Hepatocyte (in vitro differentiated cells): ENCODE data around the gene LCLAT1. TPM values are rescaled to one million over a fixed set of nuclear protein-coding genes. Genes with fewer than 3 reads are reported as not detected.

Experiments used
- DNase-seq: peaks from one replicate; pipeline ENCODE4 v3.0.0-alpha.2; 2016; ENCODE audit warnings: low spot score
- H2AFZ ChIP-seq: fragments of 200-600 bp; sonication (generic); 2 replicates; pipeline ENCODE4 v1.6.0; 2016; ENCODE audit warnings: antibody characterized with exemption, mild to moderate bottlenecking
- H3K27ac ChIP-seq: fragments of 200-600 bp; sonication (generic); 2 replicates; pipeline ENCODE4 v1.5.1; 2016; ENCODE audit warnings: mild to moderate bottlenecking
- H3K27me3 ChIP-seq: fragments of 200-600 bp; sonication (generic); 2 replicates; pipeline ENCODE4 v1.6.1; 2016
- H3K36me3 ChIP-seq: fragments of 200-600 bp; sonication (generic); replicated peaks from 2 replicates; pipeline ENCODE4 v1.5.1; 2016; ENCODE audit warnings: low read depth; ENCODE audit not compliant: insufficient read depth
- H3K4me1 ChIP-seq: fragments of 200-600 bp; sonication (generic); 2 replicates; pipeline ENCODE4 v1.5.1; 2016; ENCODE audit warnings: mild to moderate bottlenecking, moderate library complexity; ENCODE audit not compliant: insufficient read depth
- H3K4me2 ChIP-seq: fragments of 200-600 bp; sonication (generic); 2 replicates; pipeline ENCODE4 v1.6.0; 2016
- H3K4me3 ChIP-seq: fragments of 200-600 bp; sonication (generic); 2 replicates; pipeline ENCODE4 v1.5.1; 2016; ENCODE audit warnings: mild to moderate bottlenecking
- H3K79me2 ChIP-seq: fragments of 200-600 bp; sonication (generic); 2 replicates; pipeline ENCODE4 v1.6.0; 2017; ENCODE audit warnings: mild to moderate bottlenecking
- H3K9me2 ChIP-seq: fragments of 200-600 bp; sonication (generic); replicated peaks from 2 replicates; pipeline ENCODE4 v1.6.0; 2017; ENCODE audit warnings: mild to moderate bottlenecking; ENCODE audit not compliant: insufficient read depth
- H3K9me3 ChIP-seq: fragments of 200-600 bp; sonication (generic); 2 replicates; pipeline ENCODE4 v1.5.1; 2016; ENCODE audit warnings: low read depth, mild to moderate bottlenecking
- H4K20me1 ChIP-seq: fragments of 200-600 bp; sonication (generic); 2 replicates; pipeline ENCODE4 v1.6.0; 2016; ENCODE audit warnings: mild to moderate bottlenecking; ENCODE audit not compliant: insufficient read depth, poor library complexity, severe bottlenecking
- EZH2 ChIP-seq: fragments of 200-600 bp; sonication (generic); IDR thresholded peaks from 2 replicates; pipeline ENCODE4 v1.6.1; 2016; ENCODE audit warnings: antibody characterized with exemption, mild to moderate bottlenecking, borderline replicate concordance
- EZH2phosphoT487 ChIP-seq: fragments of 200-600 bp; sonication (generic); IDR thresholded peaks from one replicate; pipeline ENCODE4 v1.6.1; 2018; ENCODE audit warnings: antibody characterized with exemption, mild to moderate bottlenecking, low read depth, moderate library complexity; ENCODE audit not compliant: unreplicated experiment, severe bottlenecking
- WGBS: methylation state at CpG from one replicate; pipeline ENCODE4 v1.1.6; 2016; ENCODE audit warnings: low lambda C conversion rate; ENCODE audit errors: missing lambda C conversion rate; 5-methylcytosine and 5-hydroxymethylcytosine counted together
- polyA plus RNA-seq: library from polyadenylated mRNA; unstranded; fragments of >200 nt; fragmentation: Nextera tagmentation; extraction: Ambion mirVana; gene quantifications from 2 replicates; pipeline ENCODE4 v1.2.1, GENCODE V29; 2016
- total RNA-seq: library from RNA; depleted of rRNA; stranded (reverse); fragments of >200 nt; gene quantifications from 2 replicates; pipeline ENCODE4 v1.2.3, GENCODE V29; 2014
- TF ChIP-seq, protein P1 (sequence below): fragments of 200-600 bp; sonication (generic); IDR thresholded peaks from 2 replicates; pipeline ENCODE4 v1.5.1; 2016; ENCODE audit warnings: antibody characterized with exemption, mild to moderate bottlenecking; ENCODE audit not compliant: poor library complexity

Gene LCLAT1
- total and polyA plus RNA-seq, 2 experiments from 2014 or later, result 10.1 to 15.4 TPM

DNA sequence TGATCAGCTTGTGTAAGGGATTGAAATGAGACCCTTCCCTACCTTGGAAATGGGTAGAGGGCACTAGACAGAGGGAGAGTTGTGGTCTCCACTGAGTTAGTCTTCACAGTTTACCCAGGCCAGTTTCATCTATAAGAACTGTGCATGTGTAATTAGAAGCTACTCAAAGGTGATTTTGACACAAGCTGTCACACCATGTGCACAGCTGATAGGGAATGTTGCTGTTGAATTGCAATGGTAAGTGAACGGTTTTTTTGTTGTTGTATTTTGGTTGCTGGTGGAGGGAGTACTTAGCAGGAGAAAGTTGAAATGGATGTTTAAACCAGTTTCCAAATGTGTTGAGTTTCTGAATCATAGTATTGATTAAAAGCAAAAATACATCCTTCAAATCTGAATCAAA, 168.9 kb downstream of the LCLAT1 start:
- Histone ChIP-seq H3K9me3 (no peaks in the 10 kb centered on the region), H2AFZ (no peak overlapping the region), H3K4me3 (no peak overlapping the region), H3K9me2 (no peaks in the 10 kb centered on the region), H3K79me2 (no peaks in the 10 kb centered on the region), H3K4me2 (no peak overlapping the region), H3K4me1 (peaks cover 23% of the 10 kb centered on the region), H4K20me1 (no peaks in the 10 kb centered on the region), H3K27me3 (no peaks in the 10 kb centered on the region), H3K36me3 (no peaks in the 10 kb centered on the region), H3K27ac (no peak overlapping the region)
- DNase-seq, result no peak
- TF ChIP-seq, protein P1, sequence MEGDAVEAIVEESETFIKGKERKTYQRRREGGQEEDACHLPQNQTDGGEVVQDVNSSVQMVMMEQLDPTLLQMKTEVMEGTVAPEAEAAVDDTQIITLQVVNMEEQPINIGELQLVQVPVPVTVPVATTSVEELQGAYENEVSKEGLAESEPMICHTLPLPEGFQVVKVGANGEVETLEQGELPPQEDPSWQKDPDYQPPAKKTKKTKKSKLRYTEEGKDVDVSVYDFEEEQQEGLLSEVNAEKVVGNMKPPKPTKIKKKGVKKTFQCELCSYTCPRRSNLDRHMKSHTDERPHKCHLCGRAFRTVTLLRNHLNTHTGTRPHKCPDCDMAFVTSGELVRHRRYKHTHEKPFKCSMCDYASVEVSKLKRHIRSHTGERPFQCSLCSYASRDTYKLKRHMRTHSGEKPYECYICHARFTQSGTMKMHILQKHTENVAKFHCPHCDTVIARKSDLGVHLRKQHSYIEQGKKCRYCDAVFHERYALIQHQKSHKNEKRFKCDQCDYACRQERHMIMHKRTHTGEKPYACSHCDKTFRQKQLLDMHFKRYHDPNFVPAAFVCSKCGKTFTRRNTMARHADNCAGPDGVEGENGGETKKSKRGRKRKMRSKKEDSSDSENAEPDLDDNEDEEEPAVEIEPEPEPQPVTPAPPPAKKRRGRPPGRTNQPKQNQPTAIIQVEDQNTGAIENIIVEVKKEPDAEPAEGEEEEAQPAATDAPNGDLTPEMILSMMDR, result no peak
- TF ChIP-seq EZH2 (no peak), EZH2phosphoT487 (no peak)
- 96% methylated on average over 1 of the region's 1 CpG for WGBS

DNA sequence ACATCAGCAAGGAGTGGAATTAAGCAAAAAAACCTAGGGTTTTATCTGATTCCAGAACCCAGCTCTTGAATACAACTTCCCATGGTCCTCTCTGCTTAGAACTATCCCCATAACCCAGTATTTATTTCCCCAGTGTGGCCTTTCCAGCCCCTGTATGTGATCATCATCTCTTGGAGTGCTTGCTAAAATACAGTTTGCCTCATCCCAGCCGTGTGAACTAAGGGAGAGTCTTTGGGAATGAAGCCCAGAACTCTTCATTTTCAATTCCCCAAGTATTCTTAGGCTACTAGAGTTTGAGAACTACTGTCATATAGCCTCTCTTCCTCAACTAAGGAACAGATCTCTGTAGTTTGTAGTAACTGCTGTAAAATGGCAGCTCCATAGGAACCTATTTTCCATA, 173.1 kb downstream of the LCLAT1 start:
- H3K4me3 ChIP-seq, result no peak overlapping the region
- no peak for TF ChIP-seq EZH2phosphoT487
- TF ChIP-seq, protein P1, result no peak
- no peak for TF ChIP-seq EZH2
- no peak overlapping the region for H3K27ac ChIP-seq
- no peak overlapping the region for H3K4me2 ChIP-seq
- no peaks in the 10 kb centered on the region for H3K9me3 ChIP-seq
- H3K79me2 ChIP-seq, result no peaks in the 10 kb centered on the region
- H4K20me1 ChIP-seq, result no peaks in the 10 kb centered on the region
- H2AFZ ChIP-seq, result no peak overlapping the region
- DNase-seq, result no peak
- H3K36me3 ChIP-seq, result no peaks in the 10 kb centered on the region
- no peaks in the 10 kb centered on the region for H3K27me3 ChIP-seq
- WGBS, result 96% methylated on average over 1 of the region's 1 CpG
- no peaks in the 10 kb centered on the region for H3K4me1 ChIP-seq
- no peaks in the 10 kb centered on the region for H3K9me2 ChIP-seq

DNA sequence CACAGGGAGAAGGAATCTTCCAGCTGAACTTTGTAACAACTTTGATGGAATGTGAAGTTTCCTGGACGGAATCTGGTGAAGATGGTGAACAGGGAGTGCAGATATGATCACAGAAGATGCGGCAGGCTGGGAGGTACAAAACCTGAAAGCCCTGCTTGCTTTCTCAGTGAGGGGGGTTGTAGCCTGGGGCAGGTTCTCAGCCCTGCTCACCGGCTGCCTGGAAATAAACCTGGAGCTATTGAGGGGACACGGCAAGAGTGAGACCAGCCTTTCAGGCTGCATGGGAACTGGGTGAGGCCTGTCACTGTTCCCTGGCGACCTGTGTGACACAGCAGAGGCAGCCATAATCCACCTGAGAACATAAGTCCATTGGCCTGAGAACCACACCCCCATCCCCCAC, 174.8 kb downstream of the LCLAT1 start:
- no peak for TF ChIP-seq EZH2
- TF ChIP-seq, protein P1, result no peak
- no peak for TF ChIP-seq EZH2phosphoT487
- 87% methylated on average over 5 of the region's 5 CpGs for WGBS
- H3K4me1 ChIP-seq, result no peaks in the 10 kb centered on the region

GRCh38 chr2:30622452-30622851, 175.4 kb downstream of the LCLAT1 start:
- H2AFZ ChIP-seq, result no peak overlapping the region
- no peaks in the 10 kb centered on the region for H3K36me3 ChIP-seq
- no peak for DNase-seq
- H3K9me3 ChIP-seq, result no peaks in the 10 kb centered on the region
- no peaks in the 10 kb centered on the region for H3K4me1 ChIP-seq
- H4K20me1 ChIP-seq, result no peaks in the 10 kb centered on the region
- no peaks in the 10 kb centered on the region for H3K27me3 ChIP-seq
- no peak overlapping the region for H3K4me3 ChIP-seq
- 87% methylated on average over 4 of the region's 4 CpGs for WGBS
- no peak for TF ChIP-seq EZH2phosphoT487
- no peak for TF ChIP-seq EZH2
- H3K4me2 ChIP-seq, result no peak overlapping the region
- no peaks in the 10 kb centered on the region for H3K79me2 ChIP-seq
- no peaks in the 10 kb centered on the region for H3K9me2 ChIP-seq
- no peak overlapping the region for H3K27ac ChIP-seq

More for the DNA sequence above, 174.8 kb downstream of the LCLAT1 start:
- Histone ChIP-seq H3K27ac (no peak overlapping the region), H3K36me3 (no peaks in the 10 kb centered on the region), H3K27me3 (no peaks in the 10 kb centered on the region), H2AFZ (no peak overlapping the region), H3K4me2 (no peak overlapping the region), H3K4me3 (no peak overlapping the region), H3K9me2 (no peaks in the 10 kb centered on the region), H3K9me3 (no peaks in the 10 kb centered on the region), H4K20me1 (no peaks in the 10 kb centered on the region), H3K79me2 (no peaks in the 10 kb centered on the region)
- no peak for DNase-seq
